DMS153 treated with DMSO at 0.1 percent for 48 hours (cell line): ENCODE measurements around the gene ADGRL4.

Experiments
- DNase-seq: peaks from one replicate; lab custom pipeline; 2025; ENCODE audit not compliant: unreplicated experiment; lab: John Stamatoyannopoulos, UW

ADGRL4 gene

DNA sequence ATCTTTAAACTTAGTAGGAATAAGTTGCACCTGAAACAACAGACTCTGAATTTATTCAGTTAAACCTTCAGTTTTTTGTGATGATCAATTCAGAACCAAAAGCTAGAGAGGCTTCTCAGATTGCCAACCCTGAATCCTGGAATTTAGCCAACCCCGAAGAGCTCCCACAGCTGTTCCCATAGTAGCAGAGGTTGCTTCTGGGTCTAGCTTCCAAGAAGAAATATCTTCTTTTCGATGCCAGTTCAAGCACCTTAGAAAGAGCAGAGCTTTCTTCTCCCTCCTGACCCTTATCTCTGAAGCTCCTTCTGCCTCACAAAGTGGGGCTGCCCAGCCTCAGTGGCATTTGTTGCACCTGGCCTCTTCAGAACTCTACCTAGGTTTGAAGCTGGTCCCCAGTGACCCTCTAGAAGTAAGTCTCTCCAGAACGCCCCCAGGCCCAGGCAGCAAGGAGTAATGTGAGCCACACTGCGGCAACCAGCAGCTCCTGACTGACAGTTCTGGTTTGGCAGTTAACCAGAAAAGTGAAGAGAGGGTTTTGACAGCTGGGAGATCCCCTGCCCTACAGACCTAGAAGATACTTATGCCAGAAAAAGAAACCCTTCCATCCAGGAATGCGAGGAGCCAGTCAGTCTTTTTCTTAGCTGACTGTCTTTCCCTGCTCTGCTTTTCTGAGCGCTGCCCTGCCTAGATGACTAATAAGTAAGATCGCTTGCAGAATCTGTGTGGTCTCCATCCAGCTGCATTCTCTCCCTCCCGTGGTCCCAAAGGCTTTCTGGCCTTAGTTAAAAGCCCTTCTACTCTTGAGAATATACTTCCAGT lies 165.9 kb downstream of the ADGRL4 start:
- DNase-seq = no peak
